A549 (cell line): ENCODE measurements around the gene C11orf68. TPM values are rescaled to one million over a fixed set of nuclear protein-coding genes. Genes with fewer than 3 reads are reported as not detected.

ENCODE experiments used
- BHLHE40 ChIP-seq: IDR thresholded peaks from 2 replicates; pipeline ENCODE4 v1.6.1; 2012; ENCODE audit warnings: low read depth, low read length, inconsistent platforms
- CBX2 ChIP-seq: fragments of 200-600 bp; sonication (generic); IDR thresholded peaks from 2 replicates; pipeline ENCODE4 v1.6.1; 2016; ENCODE audit warnings: low read depth, mild to moderate bottlenecking, borderline replicate concordance
- CEBPB ChIP-seq, 2 experiments: fragments of >200 bp in 1 of 2; sonication (Bioruptor Twin) in 1 of 2; formaldehyde crosslinking in 1 of 2; IDR thresholded peaks; 2 replicates each; pipeline ENCODE4 v1.6.1; 2012 to 2016
- CHD2 ChIP-seq: fragments of 150-350 bp; IDR thresholded peaks from 2 replicates; pipeline ENCODE4 v1.6.1; 2014; ENCODE audit warnings: low read length; ENCODE audit not compliant: partially characterized antibody
- EP300 ChIP-seq, 2 experiments: fragments of >200 bp; sonication (Bioruptor Twin); formaldehyde crosslinking; IDR thresholded peaks; 2 replicates in 1 of 2; 3 replicates in 1 of 2; pipeline ENCODE4 v1.6.1; 2016 to 2017
- FOSB ChIP-seq: fragments of 250-450 bp; sonication (Bioruptor Pico); IDR thresholded peaks from 2 replicates; pipeline ENCODE4 v1.5.0; 2020; ENCODE audit warnings: mild to moderate bottlenecking, moderate library complexity
- FOSL2 ChIP-seq, 2 experiments: fragments of 450-650 bp in 1 of 2; fragments of >200 bp in 1 of 2; sonication (Bioruptor Twin) in 1 of 2; formaldehyde crosslinking; IDR thresholded peaks; 2 replicates each; pipeline versions ENCODE4 v1.5.0 to v1.6.1; 2016 to 2020; ENCODE audit warnings: mild to moderate bottlenecking in 1 of 2, moderate library complexity in 1 of 2
- GATA3 ChIP-seq: IDR thresholded peaks from 2 replicates; pipeline ENCODE4 v1.6.1; 2012; ENCODE audit warnings: borderline replicate concordance
- HEYL ChIP-seq: fragments of 250-450 bp; sonication (Bioruptor Pico); IDR thresholded peaks from 2 replicates; pipeline ENCODE4 v1.8.0; 2021; ENCODE audit warnings: mild to moderate bottlenecking, moderate library complexity
- HOXA7 ChIP-seq: fragments of 250-450 bp; sonication (Bioruptor Pico); IDR thresholded peaks from 2 replicates; pipeline ENCODE4 v1.5.0; 2020; ENCODE audit warnings: mild to moderate bottlenecking, moderate library complexity
- HOXB13 ChIP-seq: fragments of 250-450 bp; sonication (Bioruptor Pico); IDR thresholded peaks from 2 replicates; pipeline ENCODE4 v1.5.0; 2020; ENCODE audit warnings: low read depth, mild to moderate bottlenecking, moderate library complexity
- KDM5A ChIP-seq: fragments of 200-600 bp; sonication (generic); IDR thresholded peaks from 2 replicates; pipeline ENCODE4 v1.6.1; 2016; ENCODE audit warnings: antibody characterized with exemption, mild to moderate bottlenecking
- MAZ ChIP-seq: fragments of 150-350 bp; IDR thresholded peaks from 2 replicates; pipeline ENCODE4 v1.6.1; 2014; ENCODE audit warnings: antibody characterized with exemption, low read depth, low read length, borderline replicate concordance
- NFE2L2 ChIP-seq: fragments of 150-350 bp; conservative IDR thresholded peaks from 2 replicates; pipeline ENCODE4 v1.6.1; 2014; ENCODE audit warnings: low read length
- PHF8 ChIP-seq: fragments of 200-600 bp; sonication (generic); IDR thresholded peaks from 2 replicates; pipeline ENCODE4 v1.6.1; 2016; ENCODE audit warnings: low read depth, mild to moderate bottlenecking, antibody characterized with exemption, moderate library complexity, borderline replicate concordance
- POLR2AphosphoS2 ChIP-seq: conservative IDR thresholded peaks from 2 replicates; pipeline ENCODE4 v1.6.1; 2012; ENCODE audit warnings: low read length, improper control_type of control experiment, inconsistent platforms
- RAD21 ChIP-seq, 2 experiments: fragments of >200 bp in 1 of 2; sonication (Bioruptor Twin) in 1 of 2; formaldehyde crosslinking in 1 of 2; IDR thresholded peaks in 1 of 2; conservative IDR thresholded peaks in 1 of 2; 2 replicates in 1 of 2; 3 replicates in 1 of 2; pipeline ENCODE4 v1.6.1; 2012 to 2018; ENCODE audit warnings: inconsistent platforms in 1 of 2
- RARB ChIP-seq: fragments of 250-450 bp; sonication (Bioruptor Pico); IDR thresholded peaks from 2 replicates; pipeline ENCODE4 v1.8.0; 2021; ENCODE audit warnings: mild to moderate bottlenecking, moderate library complexity
- RCOR1 ChIP-seq: fragments of 150-350 bp; IDR thresholded peaks from 2 replicates; pipeline ENCODE4 v1.6.1; 2014; ENCODE audit warnings: antibody characterized with exemption, low read length, low read depth
- RFX5 ChIP-seq: fragments of 450-650 bp; IDR thresholded peaks from 2 replicates; pipeline ENCODE4 v1.7.1; 2014; ENCODE audit warnings: antibody characterized with exemption, mild to moderate bottlenecking, moderate library complexity
- TFCP2L1 ChIP-seq: fragments of 250-450 bp; sonication (Bioruptor Pico); IDR thresholded peaks from 2 replicates; pipeline ENCODE4 v1.5.0; 2021; ENCODE audit warnings: mild to moderate bottlenecking
- TP53 ChIP-seq: fragments of 250-450 bp; sonication (Bioruptor Pico); IDR thresholded peaks from 2 replicates; pipeline ENCODE4 v1.5.0; 2021; ENCODE audit warnings: mild to moderate bottlenecking, moderate library complexity
- ZC3H11A ChIP-seq: fragments of 450-650 bp; IDR thresholded peaks from 2 replicates; pipeline ENCODE4 v1.6.1; 2014; ENCODE audit warnings: antibody characterized with exemption, mild to moderate bottlenecking
- ZFP36 ChIP-seq: fragments of 450-650 bp; IDR thresholded peaks from 2 replicates; pipeline ENCODE4 v1.6.1; 2014; ENCODE audit warnings: borderline replicate concordance; ENCODE audit not compliant: partially characterized antibody
- ZNF302 ChIP-seq: fragments of 250-450 bp; sonication (Bioruptor Pico); IDR thresholded peaks from 2 replicates; pipeline ENCODE4 v1.9.0; 2021; ENCODE audit warnings: inconsistent platforms, mild to moderate bottlenecking, moderate library complexity
- ZSCAN20 ChIP-seq: fragments of 250-450 bp; sonication (Bioruptor Pico); IDR thresholded peaks from 2 replicates; pipeline ENCODE4 v1.8.0; 2022; ENCODE audit warnings: mild to moderate bottlenecking, moderate library complexity
- polyA plus RNA-seq, 4 experiments: library from polyadenylated mRNA; depleted of rRNA in 3 of 4; stranded (reverse); fragments of >200 nt; fragmentation: RNase III in 1 of 4; extraction: RNeasy Plus Mini Kit Qiagen cat#74134 plus additional on column Dnase treatment in 1 of 4; gene quantifications; 2 replicates in 3 of 4; 3 replicates in 1 of 4; pipeline ENCODE4 v1.2.3, GENCODE V29; 2011 to 2017
- TF ChIP-seq, protein P1 (sequence below): IDR thresholded peaks from 2 replicates; pipeline ENCODE4 v1.6.1; 2012
- TF ChIP-seq, protein P2 (sequence below): fragments of >200 bp; sonication (Bioruptor Twin); formaldehyde crosslinking; IDR thresholded peaks from 3 replicates; pipeline ENCODE4 v1.5.1; 2016
- TF ChIP-seq, protein P3 (sequence below): IDR thresholded peaks from 2 replicates; pipeline ENCODE4 v1.6.1; 2012
- TF ChIP-seq, protein P4 (sequence below): fragments of 450-650 bp; IDR thresholded peaks from 2 replicates; pipeline ENCODE4 v1.6.1; 2014; ENCODE audit warnings: antibody characterized with exemption
- TF ChIP-seq, protein P5 (sequence below): fragments of 250-450 bp; sonication (Bioruptor Pico); IDR thresholded peaks from 2 replicates; pipeline ENCODE4 v1.5.0; 2020; ENCODE audit warnings: low read depth, mild to moderate bottlenecking, moderate library complexity

Gene C11orf68
- polyA plus RNA-seq, 2 of the 4 experiments (the other 2 are of a cell fraction), result 10.6 to 17.0 TPM

DNA sequence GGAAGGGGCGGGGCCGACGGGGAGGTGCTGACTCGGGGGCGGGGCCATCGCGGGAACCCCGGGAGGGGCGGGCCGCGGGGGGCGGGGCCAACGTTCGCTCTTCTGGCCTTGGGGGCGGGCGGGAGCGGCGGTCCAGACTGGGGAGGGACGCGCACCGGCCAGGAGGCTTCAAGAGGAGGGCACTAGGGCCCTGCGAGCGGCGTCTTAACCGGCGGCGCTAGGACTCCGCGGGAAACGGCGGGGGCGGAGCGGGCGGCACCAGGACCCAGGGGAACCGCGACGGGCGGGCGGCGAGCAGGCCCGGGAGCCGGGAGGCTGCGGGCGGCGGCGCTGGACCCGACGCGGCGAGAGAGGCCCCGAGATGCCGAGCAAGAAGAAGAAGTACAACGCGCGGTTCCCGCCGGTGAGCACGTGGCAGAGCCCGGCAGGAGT lies 295 bp upstream of the C11orf68 start, which contains the start of gene DRAP1 (continued):
- TF ChIP-seq, protein P1, sequence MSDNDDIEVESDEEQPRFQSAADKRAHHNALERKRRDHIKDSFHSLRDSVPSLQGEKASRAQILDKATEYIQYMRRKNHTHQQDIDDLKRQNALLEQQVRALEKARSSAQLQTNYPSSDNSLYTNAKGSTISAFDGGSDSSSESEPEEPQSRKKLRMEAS, result peak; percentile 85
- TF ChIP-seq PHF8 (peak; percentile 86), KDM5A (no peak), TFCP2L1 (CRISPR knock-in tag) (no peak), RAD21 (conservative IDR thresholded peaks at IDR 0.05 in 1 of 2, IDR thresholded peaks at IDR 0.05 in 1 of 2) (peak; percentile 18 to 40; a peak in 2 of 5 replicates), HOXB13 (CRISPR knock-in tag) (no peak), POLR2AphosphoS2 (no peak), NFE2L2 (no peak), ZFP36 (peak; percentile 31), RARB (CRISPR knock-in tag) (no peak), ZSCAN20 (no peak), CEBPB (IDR thresholded peaks at IDR 0.05) (no peak; a peak in 1 of 4 replicates), BHLHE40 (no peak), CHD2 (no peak), GATA3 (peak; percentile 65; the same call in 1 of the 2 replicates), ZC3H11A (no peak), MAZ (peak; percentile 88; the same call in 1 of the 2 replicates), CBX2 (no peak), ZNF302 (CRISPR knock-in tag) (no peak), TP53 (CRISPR knock-in tag) (no peak), RFX5 (no peak), FOSB (CRISPR knock-in tag) (no peak), FOSL2 (IDR thresholded peaks at IDR 0.05) (no peak), FOSL2 (CRISPR knock-in tag; IDR thresholded peaks at IDR 0.05) (peak; percentile 76), RCOR1 (no peak), EP300 (IDR thresholded peaks at IDR 0.05) (peak in 1 of 2 experiments; percentile 31; a peak in 1 of 5 replicates), HEYL (CRISPR knock-in tag) (no peak), HOXA7 (CRISPR knock-in tag) (no peak)
- TF ChIP-seq, protein P2, sequence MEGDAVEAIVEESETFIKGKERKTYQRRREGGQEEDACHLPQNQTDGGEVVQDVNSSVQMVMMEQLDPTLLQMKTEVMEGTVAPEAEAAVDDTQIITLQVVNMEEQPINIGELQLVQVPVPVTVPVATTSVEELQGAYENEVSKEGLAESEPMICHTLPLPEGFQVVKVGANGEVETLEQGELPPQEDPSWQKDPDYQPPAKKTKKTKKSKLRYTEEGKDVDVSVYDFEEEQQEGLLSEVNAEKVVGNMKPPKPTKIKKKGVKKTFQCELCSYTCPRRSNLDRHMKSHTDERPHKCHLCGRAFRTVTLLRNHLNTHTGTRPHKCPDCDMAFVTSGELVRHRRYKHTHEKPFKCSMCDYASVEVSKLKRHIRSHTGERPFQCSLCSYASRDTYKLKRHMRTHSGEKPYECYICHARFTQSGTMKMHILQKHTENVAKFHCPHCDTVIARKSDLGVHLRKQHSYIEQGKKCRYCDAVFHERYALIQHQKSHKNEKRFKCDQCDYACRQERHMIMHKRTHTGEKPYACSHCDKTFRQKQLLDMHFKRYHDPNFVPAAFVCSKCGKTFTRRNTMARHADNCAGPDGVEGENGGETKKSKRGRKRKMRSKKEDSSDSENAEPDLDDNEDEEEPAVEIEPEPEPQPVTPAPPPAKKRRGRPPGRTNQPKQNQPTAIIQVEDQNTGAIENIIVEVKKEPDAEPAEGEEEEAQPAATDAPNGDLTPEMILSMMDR, result no peak
- TF ChIP-seq, protein P3, sequence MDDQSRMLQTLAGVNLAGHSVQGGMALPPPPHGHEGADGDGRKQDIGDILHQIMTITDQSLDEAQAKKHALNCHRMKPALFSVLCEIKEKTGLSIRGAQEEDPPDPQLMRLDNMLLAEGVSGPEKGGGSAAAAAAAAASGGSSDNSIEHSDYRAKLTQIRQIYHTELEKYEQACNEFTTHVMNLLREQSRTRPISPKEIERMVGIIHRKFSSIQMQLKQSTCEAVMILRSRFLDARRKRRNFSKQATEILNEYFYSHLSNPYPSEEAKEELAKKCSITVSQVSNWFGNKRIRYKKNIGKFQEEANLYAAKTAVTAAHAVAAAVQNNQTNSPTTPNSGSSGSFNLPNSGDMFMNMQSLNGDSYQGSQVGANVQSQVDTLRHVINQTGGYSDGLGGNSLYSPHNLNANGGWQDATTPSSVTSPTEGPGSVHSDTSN, result peak; percentile 95
- TF ChIP-seq, protein P4, sequence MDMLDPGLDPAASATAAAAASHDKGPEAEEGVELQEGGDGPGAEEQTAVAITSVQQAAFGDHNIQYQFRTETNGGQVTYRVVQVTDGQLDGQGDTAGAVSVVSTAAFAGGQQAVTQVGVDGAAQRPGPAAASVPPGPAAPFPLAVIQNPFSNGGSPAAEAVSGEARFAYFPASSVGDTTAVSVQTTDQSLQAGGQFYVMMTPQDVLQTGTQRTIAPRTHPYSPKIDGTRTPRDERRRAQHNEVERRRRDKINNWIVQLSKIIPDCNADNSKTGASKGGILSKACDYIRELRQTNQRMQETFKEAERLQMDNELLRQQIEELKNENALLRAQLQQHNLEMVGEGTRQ, result no peak
- TF ChIP-seq, protein P5, sequence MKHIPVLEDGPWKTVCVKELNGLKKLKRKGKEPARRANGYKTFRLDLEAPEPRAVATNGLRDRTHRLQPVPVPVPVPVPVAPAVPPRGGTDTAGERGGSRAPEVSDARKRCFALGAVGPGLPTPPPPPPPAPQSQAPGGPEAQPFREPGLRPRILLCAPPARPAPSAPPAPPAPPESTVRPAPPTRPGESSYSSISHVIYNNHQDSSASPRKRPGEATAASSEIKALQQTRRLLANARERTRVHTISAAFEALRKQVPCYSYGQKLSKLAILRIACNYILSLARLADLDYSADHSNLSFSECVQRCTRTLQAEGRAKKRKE (CRISPR knock-in tag), result no peak
